Activated naive CD4-positive, alpha-beta T cell treated with anti-CD3 and anti-CD28 coated beads for 36 hours (primary cell): ENCODE measurements around the gene VAV2. TPM values are rescaled to one million over a fixed set of nuclear protein-coding genes. Genes with fewer than 3 reads are reported as not detected.

Experiments used
- CTCF ChIA-PET: fragments of 350-600 bp; sonication (Branson Sonifier 250); formaldehyde crosslinking; loops from one replicate; lab custom pipeline; 2021; ENCODE audit warnings: antibody characterized with exemption; lab: Charles Lee
- DNase-seq: peaks from one replicate; pipeline ENCODE4 v3.0.0-alpha.2; 2020
- H3K27ac Mint-ChIP-seq: one replicate; pipeline ENCODE4 v1.8.0; 2021; ENCODE audit warnings: mild to moderate bottlenecking, mixed read lengths
- H3K27me3 Mint-ChIP-seq: one replicate; pipeline ENCODE4 v1.8.0; 2021; ENCODE audit warnings: low read depth, mixed read lengths
- H3K36me3 Mint-ChIP-seq: one replicate; pipeline ENCODE4 v1.8.0; 2021; ENCODE audit warnings: low read depth, mixed read lengths
- H3K4me1 Mint-ChIP-seq: one replicate; pipeline ENCODE4 v1.8.0; 2021; ENCODE audit warnings: low read depth, mixed read lengths
- H3K4me3 Mint-ChIP-seq: one replicate; pipeline ENCODE4 v1.8.0; 2021; ENCODE audit warnings: mild to moderate bottlenecking, moderate library complexity, mixed read lengths
- H3K9me3 Mint-ChIP-seq: one replicate; pipeline ENCODE4 v1.8.0; 2021; ENCODE audit warnings: mixed read lengths
- intact Hi-C: fragments of 100-400 bp; cut with micrococcal nuclease; formaldehyde crosslinking; loops from one replicate; pipeline ENCODE4 v1.15.1; 2023
- total RNA-seq, 2 experiments: library from RNA; stranded (reverse); gene quantifications; one replicate each; pipeline ENCODE4 v1.2.3, GENCODE V29; 2021

VAV2 gene
- total RNA-seq, 2 experiments from 2014 or later = 3.4 to 3.8 TPM

DNA sequence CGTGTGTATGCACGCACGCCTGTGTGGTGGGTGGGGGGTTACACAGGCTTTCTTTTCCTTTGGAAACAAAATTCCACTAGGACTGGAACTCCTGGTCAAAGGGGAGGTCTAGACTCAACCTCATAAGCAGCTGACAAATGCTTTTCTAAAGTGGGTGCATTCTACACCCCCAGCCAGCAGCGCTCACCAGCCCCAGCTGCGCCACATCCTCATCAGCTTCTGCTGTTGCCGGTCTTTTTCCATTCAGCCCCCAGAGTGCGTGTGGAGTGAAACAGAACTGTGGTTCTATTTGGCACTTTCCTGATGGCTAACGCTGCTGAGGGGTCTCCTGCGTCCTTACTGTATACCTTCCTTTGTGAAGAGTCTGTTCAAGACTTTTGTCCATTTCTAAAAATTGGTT, 176.3 kb downstream of the VAV2 start:
- no peaks in the 10 kb centered on the region for H3K27me3 Mint-ChIP-seq
- CTCF ChIA-PET = interaction anchor here (1.0 to 1.9 kb wide), 2 partner anchors 178 to 283 kb away, joined by 3 to 6 read pairs; no protein-coding TSS in a partner anchor
- H3K9me3 Mint-ChIP-seq = no peaks in the 10 kb centered on the region
- intact Hi-C loops = no loop called here
- DNase-seq = no peak
- H3K36me3 Mint-ChIP-seq = no peaks in the 10 kb centered on the region
- H3K4me1 Mint-ChIP-seq = no peaks in the 10 kb centered on the region
- no peak overlapping the region for H3K4me3 Mint-ChIP-seq
- no peak overlapping the region for H3K27ac Mint-ChIP-seq

GRCh38 chr9:133814586-133815208, 177.4 kb downstream of the VAV2 start:
- Mint-ChIP-seq H3K36me3 (no peaks in the 10 kb centered on the region), H3K4me1 (no peaks in the 10 kb centered on the region), H3K9me3 (no peaks in the 10 kb centered on the region), H3K27ac (no peak overlapping the region), H3K4me3 (no peak overlapping the region), H3K27me3 (no peaks in the 10 kb centered on the region)
- intact Hi-C loops = no loop called here
- CTCF ChIA-PET = interaction anchor here (1.9 kb wide), 1 partner anchor 180 kb away, joined by 6 read pairs; no protein-coding TSS in a partner anchor
- DNase-seq = no peak

- Mint-ChIP-seq H3K4me1 (no peaks in the 10 kb centered on the region), H3K4me3 (no peak overlapping the region), H3K27me3 (no peaks in the 10 kb centered on the region), H3K36me3 (no peaks in the 10 kb centered on the region), H3K27ac (no peak overlapping the region), H3K9me3 (no peaks in the 10 kb centered on the region)
- DNase-seq = no peak
- CTCF ChIA-PET = interaction anchor here (1.9 kb wide), 1 partner anchor 180 kb away, joined by 6 read pairs; no protein-coding TSS in a partner anchor
- intact Hi-C loops = no loop called here
These were observed 178.2 kb downstream of the VAV2 start for GRCh38 chr9:133813749-133814585.

- no peaks in the 10 kb centered on the region for H3K9me3 Mint-ChIP-seq
- no peak overlapping the region for H3K27ac Mint-ChIP-seq
- no peak overlapping the region for H3K4me3 Mint-ChIP-seq
- CTCF ChIA-PET = no interaction called here
- no peaks in the 10 kb centered on the region for H3K36me3 Mint-ChIP-seq
- no peaks in the 10 kb centered on the region for H3K27me3 Mint-ChIP-seq
- no peak for DNase-seq
- no peaks in the 10 kb centered on the region for H3K4me1 Mint-ChIP-seq
- intact Hi-C loops = no loop called here
These were observed 179.0 kb downstream of the VAV2 start for GRCh38 chr9:133812941-133813748.

- Mint-ChIP-seq H3K9me3 (no peaks in the 10 kb centered on the region), H3K27ac (no peak overlapping the region), H3K4me1 (no peaks in the 10 kb centered on the region), H3K4me3 (no peak overlapping the region), H3K36me3 (no peaks in the 10 kb centered on the region), H3K27me3 (no peaks in the 10 kb centered on the region)
- CTCF ChIA-PET = no interaction called here
- no peak for DNase-seq
- intact Hi-C loops = no loop called here
These were observed 179.9 kb downstream of the VAV2 start for GRCh38 chr9:133812077-133812868.

DNA sequence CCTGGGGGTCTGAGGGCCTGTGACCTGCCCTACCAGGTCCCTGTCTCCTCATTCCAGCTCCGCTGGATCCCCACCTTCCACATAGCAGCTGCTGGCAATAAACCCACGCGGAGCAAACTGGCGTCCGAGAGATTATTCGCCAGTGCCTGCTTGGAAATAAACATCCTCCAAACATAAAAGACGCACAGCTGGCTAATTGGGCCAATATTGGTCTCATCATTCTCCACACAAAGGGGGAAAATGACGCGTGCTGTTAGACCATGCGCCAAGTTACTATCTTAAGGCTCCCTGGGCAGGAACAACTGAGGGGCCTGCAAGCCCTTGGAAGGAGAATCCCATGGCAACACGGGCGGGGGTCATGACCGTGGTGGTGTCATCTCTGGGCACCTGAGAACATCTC, 180.7 kb downstream of the VAV2 start:
- no peak for DNase-seq
- H3K27ac Mint-ChIP-seq = no peak overlapping the region
- no peak overlapping the region for H3K4me3 Mint-ChIP-seq
- no peaks in the 10 kb centered on the region for H3K36me3 Mint-ChIP-seq
- no peaks in the 10 kb centered on the region for H3K27me3 Mint-ChIP-seq
- H3K9me3 Mint-ChIP-seq = no peaks in the 10 kb centered on the region
- CTCF ChIA-PET = interaction anchor here (1.1 kb wide), 1 partner anchor 29 kb away, joined by 3 read pairs; no protein-coding TSS in a partner anchor
- intact Hi-C loops = no loop called here
- H3K4me1 Mint-ChIP-seq = no peaks in the 10 kb centered on the region

- Mint-ChIP-seq H3K36me3 (no peaks in the 10 kb centered on the region), H3K27me3 (no peaks in the 10 kb centered on the region), H3K4me3 (no peak overlapping the region), H3K9me3 (no peaks in the 10 kb centered on the region), H3K27ac (no peak overlapping the region), H3K4me1 (no peaks in the 10 kb centered on the region)
- intact Hi-C loops = no loop called here
- DNase-seq = no peak
- CTCF ChIA-PET = interaction anchor here (0.6 to 1.1 kb wide), 2 partner anchors 28 to 337 kb away, joined by 3 read pairs; no protein-coding TSS in a partner anchor
These were observed 181.4 kb downstream of the VAV2 start for GRCh38 chr9:133810556-133811195.

DNA sequence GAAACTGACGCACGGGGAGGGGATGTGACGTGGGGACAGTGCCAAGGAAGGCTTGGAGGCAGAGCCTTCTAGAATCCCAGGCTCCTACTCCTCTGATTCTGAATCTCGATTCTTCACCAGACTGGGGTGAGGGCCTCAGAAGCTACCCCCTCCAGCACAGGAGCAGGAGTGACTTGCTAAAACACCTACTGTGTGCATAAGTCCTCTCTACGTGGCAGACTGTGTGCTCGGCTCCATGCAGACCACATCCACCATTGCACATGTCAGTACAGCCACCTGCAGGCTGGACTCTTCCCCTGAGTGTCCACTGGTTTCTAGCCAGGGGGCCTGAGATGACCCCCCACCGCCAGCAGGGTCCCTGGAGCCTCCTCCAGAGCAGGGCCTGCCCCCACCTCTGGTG, 182.8 kb downstream of the VAV2 start:
- Mint-ChIP-seq H3K27ac (no peak overlapping the region), H3K36me3 (no peaks in the 10 kb centered on the region), H3K9me3 (no peaks in the 10 kb centered on the region), H3K4me1 (no peaks in the 10 kb centered on the region), H3K4me3 (no peak overlapping the region), H3K27me3 (no peaks in the 10 kb centered on the region)
- intact Hi-C loops = no loop called here
- DNase-seq = no peak
- CTCF ChIA-PET = no interaction called here

GRCh38 chr9:133807818-133808217, 184.3 kb downstream of the VAV2 start:
- H3K27me3 Mint-ChIP-seq = no peaks in the 10 kb centered on the region
- CTCF ChIA-PET = no interaction called here
- H3K4me3 Mint-ChIP-seq = no peak overlapping the region
- no peaks in the 10 kb centered on the region for H3K36me3 Mint-ChIP-seq
- intact Hi-C loops = no loop called here
- no peak for DNase-seq
- H3K4me1 Mint-ChIP-seq = no peaks in the 10 kb centered on the region
- H3K9me3 Mint-ChIP-seq = no peaks in the 10 kb centered on the region
- no peak overlapping the region for H3K27ac Mint-ChIP-seq

DNA sequence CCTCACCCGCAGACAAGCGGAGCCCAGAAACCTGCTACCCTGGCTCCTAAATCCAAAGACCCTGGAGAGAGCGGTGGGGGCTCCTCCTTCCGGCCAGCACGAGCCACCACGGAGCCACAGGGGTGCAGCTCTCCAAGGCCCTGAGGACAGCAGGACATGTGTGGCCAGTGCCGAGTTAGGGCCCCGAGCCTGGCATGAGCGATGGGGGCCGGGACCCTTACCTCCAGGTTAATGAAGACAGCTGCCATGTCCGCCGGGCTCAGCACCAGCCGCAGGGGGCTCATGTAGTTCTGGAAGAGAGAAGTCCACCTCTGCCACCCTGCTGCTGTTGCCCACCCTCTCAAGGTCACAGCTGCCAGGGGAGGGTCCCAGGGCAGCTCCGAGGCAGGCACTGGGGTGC, 185.1 kb downstream of the VAV2 start:
- DNase-seq = no peak
- CTCF ChIA-PET = no interaction called here
- Mint-ChIP-seq H3K4me3 (no peak overlapping the region), H3K9me3 (no peaks in the 10 kb centered on the region), H3K36me3 (no peaks in the 10 kb centered on the region), H3K4me1 (no peaks in the 10 kb centered on the region), H3K27ac (no peak overlapping the region), H3K27me3 (no peaks in the 10 kb centered on the region)
- intact Hi-C loops = no loop called here

DNA sequence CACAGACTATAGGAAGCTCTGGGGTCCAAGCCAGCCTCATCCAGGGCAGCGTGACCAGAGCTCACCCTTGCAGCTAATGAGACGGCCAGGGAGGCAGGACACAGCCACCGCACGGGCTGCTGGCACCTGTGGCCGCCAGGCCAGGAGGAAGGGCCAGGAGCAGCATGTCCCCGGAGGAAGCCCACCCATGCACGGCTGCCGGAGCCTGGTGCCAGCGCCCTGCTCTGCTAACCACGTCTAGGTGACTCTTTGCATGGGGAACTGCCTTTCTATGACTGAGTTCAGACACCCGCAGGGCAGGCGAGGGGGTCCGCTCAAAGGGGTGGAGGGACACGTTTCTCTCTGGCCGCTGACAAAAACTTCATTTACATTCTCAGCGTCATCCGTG, 185.5 kb downstream of the VAV2 start:
- Mint-ChIP-seq H3K4me3 (no peak overlapping the region), H3K27me3 (no peaks in the 10 kb centered on the region), H3K27ac (no peak overlapping the region), H3K9me3 (no peaks in the 10 kb centered on the region), H3K36me3 (no peaks in the 10 kb centered on the region), H3K4me1 (no peaks in the 10 kb centered on the region)
- intact Hi-C loops = no loop called here
- CTCF ChIA-PET = no interaction called here
- DNase-seq = no peak
